GM12873 (cell line): Measurements from ENCODE around the gene AKR1B1.

ENCODE experiments used
- CTCF ChIP-seq: IDR thresholded peaks from 2 replicates; pipeline ENCODE4 v1.5.1; 2012; ENCODE audit warnings: low read depth, mild to moderate bottlenecking, moderate library complexity, low read length, control low read depth; ENCODE audit not compliant: insufficient read depth; ENCODE audit errors: missing control alignments

Gene AKR1B1

GRCh38 chr7:134493091-134493490 lies 34.2 kb upstream of the AKR1B1 start:
- TF ChIP-seq CTCF: no peak

- no peak for TF ChIP-seq CTCF
These were observed 26.3 kb upstream of the AKR1B1 start for GRCh38 chr7:134485203-134485602.

- no peak for TF ChIP-seq CTCF
These were observed 24.4 kb upstream of the AKR1B1 start for GRCh38 chr7:134483296-134483695.

- no peak for TF ChIP-seq CTCF
These were observed 24.0 kb upstream of the AKR1B1 start for GRCh38 chr7:134482858-134483257.

- no peak for TF ChIP-seq CTCF
These were observed 22.3 kb upstream of the AKR1B1 start for GRCh38 chr7:134481167-134481566.

- TF ChIP-seq CTCF: no peak
These were observed 21.8 kb upstream of the AKR1B1 start for GRCh38 chr7:134480730-134481129.

GRCh38 chr7:134480202-134480601 lies 21.3 kb upstream of the AKR1B1 start:
- no peak for TF ChIP-seq CTCF
